HepG2 (cell line): Measurements from ENCODE around the gene ETFA. TPM values are rescaled to one million over a fixed set of nuclear protein-coding genes. Genes with fewer than 3 reads are reported as not detected.

Source experiments
- ATAC-seq: fragments of 200-7000 bp; cut with Tn5 transposase; 3 replicates; pipeline ENCODE4 v1.9.1; 2020; ENCODE audit warnings: mild to moderate bottlenecking, moderate library complexity
- BruUV-seq: library from RNA; stranded (reverse); fragments of 400-500 nt; replicated peaks from 2 replicates; lab custom pipeline; 2021; lab: Mats Ljungman, UMichigan
- CTCF ChIA-PET: fragments of 300-600 bp; formaldehyde crosslinking; extraction: SDS; loops from one replicate; lab custom pipeline; 2021; ENCODE audit warnings: low total read pairs, inconsistent platforms, low intra/inter-chr PET ratio; lab: Yijun Ruan, JAX
- POLR2A ChIA-PET: fragments of 350-600 bp; sonication (Branson Sonifier 250); formaldehyde crosslinking; loops from one replicate; lab custom pipeline; 2020; ENCODE audit warnings: antibody characterized with exemption, inconsistent platforms; lab: Yijun Ruan, JAX
- DNase-seq: peaks from one replicate; pipeline ENCODE4 v3.0.0-alpha.2; 2015; ENCODE audit warnings: low spot score
- FAIRE-seq: peaks from 3 replicates; lab custom pipeline; 2011; peaks lifted over from hg19 to GRCh38; lab: Jason Lieb, UNC
- H2AFZ ChIP-seq: one replicate; pipeline ENCODE4 v1.6.1; 2011; ENCODE audit warnings: low read length, inconsistent platforms
- H3K27ac ChIP-seq: fragments of 300-600 bp; 3 replicates; pipeline ENCODE4 v1.8.0; 2011; ENCODE audit warnings: mixed run types, mild to moderate bottlenecking, mixed read lengths, low read length, inconsistent platforms; ENCODE audit not compliant: insufficient read depth; ENCODE audit errors: extremely low read length
- H3K27me3 ChIP-seq, 2 experiments: fragments of 200-600 bp in 1 of 2; 2 replicates in 1 of 2; 3 replicates in 1 of 2; pipeline versions ENCODE4 v1.6.0 to v1.8.0; 2011; ENCODE audit warnings: low read length in 2 of 2, mild to moderate bottlenecking in 2 of 2, moderate library complexity in 2 of 2, inconsistent platforms in 1 of 2; ENCODE audit not compliant: insufficient read depth in 2 of 2, control insufficient read depth in 1 of 2
- H3K36me3 ChIP-seq, 2 experiments: fragments of 200-600 bp in 1 of 2; replicated peaks in 1 of 2; 2 replicates in 1 of 2; 3 replicates in 1 of 2; pipeline versions ENCODE4 v1.5.1 to v1.8.0; 2011; ENCODE audit warnings: low read length in 2 of 2, inconsistent platforms in 1 of 2; ENCODE audit not compliant: insufficient read depth in 2 of 2, control insufficient read depth in 1 of 2
- H3K4me1 ChIP-seq: 2 replicates; pipeline ENCODE4 v1.5.1; 2012; ENCODE audit warnings: low read length, inconsistent platforms; ENCODE audit not compliant: insufficient read depth
- H3K4me2 ChIP-seq: 2 replicates; pipeline ENCODE4 v1.6.0; 2011; ENCODE audit warnings: low read depth, low read length, inconsistent platforms
- H3K4me3 ChIP-seq, 3 experiments: fragments of 200-600 bp in 1 of 3; sonication (generic), shearing (Covaris generic) in 1 of 3; replicated peaks in 1 of 3; 2 replicates each; pipeline ENCODE4 v1.5.1; 2011 to 2016; ENCODE audit warnings: low read length in 3 of 3, inconsistent platforms in 2 of 3, low read depth in 2 of 3, mild to moderate bottlenecking in 2 of 3, control low read depth in 1 of 3, mixed read lengths in 1 of 3; ENCODE audit not compliant: insufficient read depth in 1 of 3
- H3K79me2 ChIP-seq: one replicate; pipeline ENCODE4 v1.6.1; 2011; ENCODE audit warnings: low read length, inconsistent platforms; ENCODE audit not compliant: insufficient read depth
- H3K9ac ChIP-seq: 2 replicates; pipeline ENCODE4 v1.6.0; 2011; ENCODE audit warnings: mild to moderate bottlenecking, low read depth, low read length, inconsistent platforms; ENCODE audit not compliant: insufficient read depth
- H3K9me3 ChIP-seq: 2 replicates; pipeline ENCODE4 v1.5.1; 2012; ENCODE audit warnings: mild to moderate bottlenecking, low read length
- H4K20me1 ChIP-seq: 2 replicates; pipeline ENCODE4 v1.6.0; 2011; ENCODE audit warnings: inconsistent platforms, mild to moderate bottlenecking, low read length, moderate library complexity; ENCODE audit not compliant: insufficient read depth
- HIVEP1 ChIP-seq: sonication (generic); formaldehyde crosslinking; IDR thresholded peaks from 2 replicates; pipeline ENCODE4 v1.4.0; 2020; ENCODE audit warnings: mild to moderate bottlenecking, missing genetic modification reagents
- HMG20B ChIP-seq: conservative IDR thresholded peaks from 2 replicates; pipeline ENCODE4 v1.6.1; 2016; ENCODE audit warnings: missing genetic modification reagents, missing compliant biosample characterization
- KAT8 ChIP-seq: IDR thresholded peaks from 2 replicates; pipeline ENCODE4 v1.6.1; 2016; ENCODE audit warnings: missing genetic modification reagents, missing compliant biosample characterization
- NFATC3 ChIP-seq: sonication (generic); formaldehyde crosslinking; IDR thresholded peaks from 2 replicates; pipeline ENCODE4 v1.5.1; 2020; ENCODE audit warnings: mild to moderate bottlenecking, missing genetic modification reagents
- REL ChIP-seq: sonication (generic); formaldehyde crosslinking; conservative IDR thresholded peaks from 2 replicates; pipeline ENCODE4 v1.8.0; 2022; ENCODE audit warnings: mild to moderate bottlenecking, missing genetic modification reagents, moderate library complexity
- REST ChIP-seq, 2 experiments: IDR thresholded peaks; 2 replicates each; pipeline ENCODE4 v1.6.1; 2011 to 2012; ENCODE audit warnings: low read length in 2 of 2, borderline replicate concordance in 1 of 2, low read depth in 1 of 2, mild to moderate bottlenecking in 1 of 2, moderate library complexity in 1 of 2
- U2AF1 ChIP-seq: fragments of 200-400 bp; formaldehyde crosslinking; optimal IDR thresholded peaks from 2 replicates; pipeline ENCODE3; 2017; ENCODE audit warnings: mild to moderate bottlenecking, low read depth, low read length
- ZNF446 ChIP-seq: sonication (generic); formaldehyde crosslinking; IDR thresholded peaks from 2 replicates; pipeline ENCODE4 v1.5.0; 2020; ENCODE audit warnings: mild to moderate bottlenecking, missing genetic modification reagents
- ZNF629 ChIP-seq: sonication (generic); formaldehyde crosslinking; conservative IDR thresholded peaks from 2 replicates; pipeline ENCODE4 v1.5.0; 2020; ENCODE audit warnings: missing genetic modification reagents
- WGBS: methylation state at CpG from one replicate; pipeline ENCODE4 v1.1.6; 2017; ENCODE audit warnings: low lambda C conversion rate; 5-methylcytosine and 5-hydroxymethylcytosine counted together
- in situ Hi-C: cut with HindIII; loops from 2 replicates; pipeline ENCODE4 v1.10.0; 2017; ENCODE audit warnings: low pct_unique_long_range_greater_than_20kb; ENCODE audit not compliant: extremely low pct_ligation_motif_present
- intact Hi-C: fragments of 100-400 bp; cut with micrococcal nuclease; formaldehyde crosslinking; loops from one replicate; pipeline ENCODE4 v1.10.0; 2022; ENCODE audit not compliant: unreplicated experiment
- polyA plus RNA-seq, 8 experiments: library from polyadenylated mRNA; depleted of rRNA in 3 of 8; stranded (reverse) in 7 of 8; unstranded in 1 of 8; fragments of >200 nt; fragmentation: Illumina TruSeq in 4 of 8; extraction: Trizol in 4 of 8; gene quantifications; 2 replicates each; pipeline versions ENCODE4 v1.2.1 to v1.2.3, GENCODE V29; 2011 to 2016; ENCODE audit warnings: low read depth in 4 of 8, missing spikeins in 1 of 8, mixed read lengths in 1 of 8; ENCODE audit not compliant: insufficient read depth in 1 of 8
- total RNA-seq, 5 experiments: library from RNA; depleted of rRNA; stranded (reverse); fragments of >200 nt; fragmentation: Illumina TruSeq; extraction: Trizol; gene quantifications; 2 replicates each; pipeline ENCODE4 v1.2.3, GENCODE V29; 2016; ENCODE audit warnings: low read depth in 1 of 5
- TF ChIP-seq, protein P1 (sequence below): IDR thresholded peaks from 2 replicates; pipeline ENCODE4 v1.6.1; 2012; ENCODE audit warnings: inconsistent platforms

The ETFA gene
- total and polyA plus RNA-seq, 2 of the 13 experiments (the other 11 are each of a cell fraction or from before 2014, with no cell fraction given): 291 to 396 TPM

GRCh38 chr15:76193934-76194333, 117.3 kb downstream of the ETFA start (continued):
- TF ChIP-seq ZNF446 (CRISPR knock-in tag) (no peak), KAT8 (CRISPR knock-in tag) (no peak), REST (IDR thresholded peaks at IDR 0.05; ENCODE audit: borderline replicate concordance in 1 of 2, low read depth in 1 of 2, low read length in 2 of 2) (no peak), U2AF1 (no peak), NFATC3 (CRISPR knock-in tag) (no peak), REL (CRISPR knock-in tag) (no peak), HIVEP1 (CRISPR knock-in tag) (no peak)
- TF ChIP-seq, protein P1, sequence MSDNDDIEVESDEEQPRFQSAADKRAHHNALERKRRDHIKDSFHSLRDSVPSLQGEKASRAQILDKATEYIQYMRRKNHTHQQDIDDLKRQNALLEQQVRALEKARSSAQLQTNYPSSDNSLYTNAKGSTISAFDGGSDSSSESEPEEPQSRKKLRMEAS: peak; percentile 44; the same call in 1 of the 2 replicates

DNA sequence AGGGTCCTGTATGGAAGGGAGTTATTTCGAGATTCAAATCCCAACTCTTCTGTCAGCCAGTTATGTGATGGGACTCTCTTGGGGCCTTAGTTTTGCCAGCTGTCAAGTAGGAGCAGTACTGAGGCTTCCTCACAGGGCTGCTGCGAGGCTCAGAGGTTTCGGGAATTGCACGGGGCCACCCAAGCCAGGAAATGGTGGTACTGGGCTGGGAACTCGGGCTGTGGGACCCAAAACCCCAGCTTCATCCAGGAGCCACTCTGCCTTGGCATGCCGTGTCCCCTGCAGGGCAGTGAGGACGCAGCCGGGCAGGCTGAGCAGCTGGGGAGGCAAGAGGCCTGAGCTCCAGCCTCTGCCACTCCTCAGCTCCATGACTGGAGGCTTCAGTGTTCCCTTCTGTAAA, 118.6 kb downstream of the ETFA start:
- peak; percentile 71 for TF ChIP-seq ZNF629
- no peak for TF ChIP-seq HMG20B (CRISPR knock-in tag)
- Histone ChIP-seq H3K4me2 (no peak overlapping the region), H3K79me2 (no peaks in the 10 kb centered on the region), H3K4me3 (no peak overlapping the region), H2AFZ (no peak overlapping the region), H3K9me3 (no peaks in the 10 kb centered on the region), H3K4me1 (peaks cover 57% of the 10 kb centered on the region), H3K27me3 (peaks cover 1 to 10% of the 10 kb centered on the region in 2 experiments; a peak in 4 of 5 replicates), H3K36me3 (no peaks in the 10 kb centered on the region), H3K9ac (no peak overlapping the region), H3K27ac (no peak overlapping the region), H4K20me1 (no peaks in the 10 kb centered on the region)
- no peak for FAIRE-seq
- BruUV-seq: no TSS peak
- DNase-seq: no peak
- CTCF ChIA-PET: no interaction called here
- 20% methylated on average over 1 of the region's 8 CpGs for WGBS
- POLR2A ChIA-PET: no interaction called here
- in situ Hi-C loops: loop anchor here (5.0 to 10.0 kb wide), 2 partner anchors 140 to 672 kb away; no protein-coding TSS in a partner anchor
- no peak for ATAC-seq
- intact Hi-C loops: loop anchor here (5.0 to 10.0 kb wide), 2 partner anchors 92 to 140 kb away; no protein-coding TSS in a partner anchor
